ENCODE data around the gene CHMP6. TPM values are rescaled to one million over a fixed set of nuclear protein-coding genes. Genes with fewer than 3 reads are reported as not detected.

The CHMP6 gene
- polyA plus RNA-seq, 3 donors = 20.3 to 44.8 (median 44.1) TPM

DNA sequence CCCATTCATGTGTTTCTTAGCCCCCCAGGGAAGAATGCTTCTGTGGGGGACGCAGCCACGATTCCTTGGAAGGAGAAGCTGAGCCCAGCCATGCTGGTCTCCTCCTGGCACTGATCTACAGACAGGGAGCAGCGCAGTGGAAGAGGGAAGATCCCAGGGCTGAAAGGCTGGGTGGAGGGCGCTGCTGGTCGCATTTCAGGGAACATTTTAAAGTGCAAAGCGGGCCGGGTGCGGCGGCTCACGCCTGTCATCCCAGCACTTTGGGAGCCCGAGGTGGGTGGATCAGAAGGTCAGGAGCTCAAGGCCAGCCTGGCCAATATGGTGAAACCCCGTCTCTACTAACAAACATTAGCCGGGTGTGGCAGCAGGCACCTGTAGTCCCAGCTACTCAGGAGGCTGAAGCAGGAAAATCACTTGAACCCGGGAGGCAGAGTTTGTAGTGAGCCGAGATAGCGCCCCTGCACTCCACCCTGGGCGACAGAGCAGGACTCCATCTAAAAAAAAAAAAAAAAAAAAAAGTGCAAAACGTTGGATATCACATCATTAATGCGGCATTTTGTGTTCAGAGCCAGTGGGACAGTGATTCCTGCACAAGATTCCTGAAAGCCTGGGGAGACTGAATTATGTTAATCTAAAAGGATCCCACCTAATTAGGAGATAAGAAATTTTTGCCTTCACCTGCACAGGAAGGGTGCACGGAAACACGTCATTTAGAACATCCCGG, 558 bp upstream of the CHMP6 start:
- Mint-ChIP-seq H3K4me3 (peak overlapping the region; percentile 64 to 65), H3K27ac (peak overlapping the region in 2 of 7 donors; percentile 38 to 46), H3K9me3 (peaks cover 0 to 2% (median 0%) of the 10 kb centered on the region in 7 donors), H3K27me3 (ENCODE audit: low read depth in 3 of 3) (peaks cover 15 to 26% (median 15%) of the 10 kb centered on the region in 3 donors), H3K36me3 (peaks cover 18 to 21% of the 10 kb centered on the region in 2 donors), H3K4me1 (peaks cover 41% of the 10 kb centered on the region)
- H3K9ac ChIP-seq (ENCODE audit: insufficient read depth, low read length, poor library complexity, severe bottlenecking) = peak overlapping the region; percentile 88
- H3K4me1 ChIP-seq (ENCODE audit: control insufficient read depth in 1 of 2, insufficient read depth in 2 of 2, low read length in 2 of 2) = peaks cover 46 to 52% of the 10 kb centered on the region in 2 donors
- intact Hi-C loops (cut with micrococcal nuclease) = no loop called here
- H3K79me2 ChIP-seq (ENCODE audit: insufficient read depth, low read length) = peaks cover 16% of the 10 kb centered on the region
- no peak for DNase-seq
- H3K9me3 ChIP-seq (replicated peaks in 1 of 2; ENCODE audit: control insufficient read depth in 1 of 2, insufficient read depth in 1 of 2, low read length in 2 of 2) = no peaks in the 10 kb centered on the region
- TF ChIP-seq, protein P1, sequence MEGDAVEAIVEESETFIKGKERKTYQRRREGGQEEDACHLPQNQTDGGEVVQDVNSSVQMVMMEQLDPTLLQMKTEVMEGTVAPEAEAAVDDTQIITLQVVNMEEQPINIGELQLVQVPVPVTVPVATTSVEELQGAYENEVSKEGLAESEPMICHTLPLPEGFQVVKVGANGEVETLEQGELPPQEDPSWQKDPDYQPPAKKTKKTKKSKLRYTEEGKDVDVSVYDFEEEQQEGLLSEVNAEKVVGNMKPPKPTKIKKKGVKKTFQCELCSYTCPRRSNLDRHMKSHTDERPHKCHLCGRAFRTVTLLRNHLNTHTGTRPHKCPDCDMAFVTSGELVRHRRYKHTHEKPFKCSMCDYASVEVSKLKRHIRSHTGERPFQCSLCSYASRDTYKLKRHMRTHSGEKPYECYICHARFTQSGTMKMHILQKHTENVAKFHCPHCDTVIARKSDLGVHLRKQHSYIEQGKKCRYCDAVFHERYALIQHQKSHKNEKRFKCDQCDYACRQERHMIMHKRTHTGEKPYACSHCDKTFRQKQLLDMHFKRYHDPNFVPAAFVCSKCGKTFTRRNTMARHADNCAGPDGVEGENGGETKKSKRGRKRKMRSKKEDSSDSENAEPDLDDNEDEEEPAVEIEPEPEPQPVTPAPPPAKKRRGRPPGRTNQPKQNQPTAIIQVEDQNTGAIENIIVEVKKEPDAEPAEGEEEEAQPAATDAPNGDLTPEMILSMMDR (IDR thresholded peaks at IDR 0.05) = no peak
- peaks cover 19% of the 10 kb centered on the region for H4K20me1 ChIP-seq (ENCODE audit: insufficient read depth, low read length)
- peaks cover 13 to 14% of the 10 kb centered on the region in 2 donors for H3K36me3 ChIP-seq (replicated peaks in 1 of 2; ENCODE audit: control insufficient read depth in 1 of 2, insufficient read depth in 2 of 2, low read length in 2 of 2)
- H2AFZ ChIP-seq (ENCODE audit: insufficient read depth, low read depth, low read length, poor library complexity, severe bottlenecking) = peak overlapping the region; percentile 86
- H3K27me3 ChIP-seq (ENCODE audit: control insufficient read depth in 2 of 2, insufficient read depth in 2 of 2, low read length in 2 of 2) = peaks cover 0 to 6% of the 10 kb centered on the region in 2 donors
- peak overlapping the region; percentile 84 for H3K4me2 ChIP-seq (replicated peaks; ENCODE audit: extremely low read depth, low read length, poor library complexity, severe bottlenecking)
- peak overlapping the region; percentile 44 to 84 (median 52) for H3K4me3 ChIP-seq (replicated peaks in 1 of 3; ENCODE audit: low read depth in 2 of 3, low read length in 3 of 3)
- 61% methylated on average over 14 of the region's 22 CpGs for WGBS (ENCODE audit: insufficient coverage)
- peak overlapping the region in 1 of 2 donors; percentile 69 for H3K27ac ChIP-seq (ENCODE audit: low read depth in 1 of 2, low read length in 2 of 2)

DNA sequence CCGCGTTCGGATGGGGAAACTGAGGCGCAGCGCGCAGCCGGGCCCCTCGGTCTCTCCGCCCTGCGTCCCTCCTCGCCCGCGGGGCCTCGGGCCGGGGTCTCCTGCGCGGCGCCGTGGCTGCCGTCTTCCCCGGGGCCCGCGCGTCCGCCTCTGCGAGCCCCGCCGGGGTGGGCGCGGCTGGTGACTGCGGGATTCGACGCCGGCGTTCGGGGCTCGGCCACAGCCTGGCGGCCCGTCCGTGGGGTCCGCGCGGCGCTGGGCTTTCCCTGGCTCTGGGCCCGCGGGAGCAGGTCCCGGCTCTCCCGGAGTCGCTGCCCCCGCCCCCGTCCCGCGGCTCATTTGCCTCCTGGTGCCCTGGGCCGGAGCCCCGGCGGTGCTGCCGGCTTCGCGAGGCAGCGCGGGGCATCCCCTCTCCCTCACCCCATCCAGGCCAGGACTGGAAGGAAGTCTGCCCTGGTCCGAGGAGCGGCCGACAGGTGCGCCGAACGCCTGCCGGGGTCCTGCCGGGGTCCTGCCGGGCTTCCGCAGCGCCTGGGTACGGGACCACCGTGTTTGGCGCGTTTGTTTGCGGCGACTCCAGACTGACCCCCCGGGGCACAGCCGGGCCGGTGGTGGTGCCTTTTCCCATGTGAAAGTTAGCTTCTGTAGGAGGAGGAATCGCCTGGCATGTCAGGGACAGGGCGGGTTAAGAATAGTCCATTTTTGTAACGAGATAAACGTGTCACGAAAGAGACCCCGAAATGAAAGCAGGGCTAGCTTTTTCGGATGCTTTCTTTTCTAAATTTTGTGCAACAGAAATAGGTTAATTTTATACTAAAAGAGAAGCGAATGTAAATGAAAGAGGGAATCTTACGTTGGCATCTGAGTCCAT, 671 bp downstream of the CHMP6 start:
- TF ChIP-seq, protein P1 (IDR thresholded peaks at IDR 0.05) = no peak
- H3K27ac ChIP-seq (ENCODE audit: low read depth in 1 of 2, low read length in 2 of 2) = peak overlapping the region in 1 of 2 donors; percentile 69
- peaks cover 0 to 6% of the 10 kb centered on the region in 2 donors for H3K27me3 ChIP-seq (ENCODE audit: control insufficient read depth in 2 of 2, insufficient read depth in 2 of 2, low read length in 2 of 2)
- Mint-ChIP-seq H3K9me3 (peaks cover 0 to 2% (median 0%) of the 10 kb centered on the region in 7 donors), H3K4me1 (peaks cover 31% of the 10 kb centered on the region), H3K27ac (peak overlapping the region in 1 of 7 donors; percentile 76), H3K4me3 (peak overlapping the region; percentile 75 to 80), H3K27me3 (ENCODE audit: low read depth in 3 of 3) (peaks cover 15 to 26% (median 15%) of the 10 kb centered on the region in 3 donors), H3K36me3 (peaks cover 27 to 33% of the 10 kb centered on the region in 2 donors)
- H3K4me2 ChIP-seq (replicated peaks; ENCODE audit: extremely low read depth, low read length, poor library complexity, severe bottlenecking) = peak overlapping the region; percentile 84
- peak overlapping the region; percentile 46 to 84 (median 52) for H3K4me3 ChIP-seq (replicated peaks in 1 of 3; ENCODE audit: low read depth in 2 of 3, low read length in 3 of 3)
- WGBS (ENCODE audit: insufficient coverage) = 2% methylated on average over 87 of the region's 90 CpGs
- H4K20me1 ChIP-seq (ENCODE audit: insufficient read depth, low read length) = peaks cover 19% of the 10 kb centered on the region
- peaks cover 35 to 43% of the 10 kb centered on the region in 2 donors for H3K4me1 ChIP-seq (ENCODE audit: control insufficient read depth in 1 of 2, insufficient read depth in 2 of 2, low read length in 2 of 2)
- H3K9ac ChIP-seq (ENCODE audit: insufficient read depth, low read length, poor library complexity, severe bottlenecking) = peak overlapping the region; percentile 88
- peak overlapping the region; percentile 86 for H2AFZ ChIP-seq (ENCODE audit: insufficient read depth, low read depth, low read length, poor library complexity, severe bottlenecking)
- peaks cover 25 to 26% of the 10 kb centered on the region in 2 donors for H3K36me3 ChIP-seq (replicated peaks in 1 of 2; ENCODE audit: control insufficient read depth in 1 of 2, insufficient read depth in 2 of 2, low read length in 2 of 2)
- peak in 1 of 3 donors; percentile 20 for DNase-seq
- intact Hi-C loops (cut with micrococcal nuclease) = no loop called here
- H3K9me3 ChIP-seq (replicated peaks in 1 of 2; ENCODE audit: control insufficient read depth in 1 of 2, insufficient read depth in 1 of 2, low read length in 2 of 2) = no peaks in the 10 kb centered on the region
- H3K79me2 ChIP-seq (ENCODE audit: insufficient read depth, low read length) = peaks cover 16% of the 10 kb centered on the region

Measured in CD14-positive monocyte (primary cell).